ENCODE data around the gene SLC35F4.

DNA sequence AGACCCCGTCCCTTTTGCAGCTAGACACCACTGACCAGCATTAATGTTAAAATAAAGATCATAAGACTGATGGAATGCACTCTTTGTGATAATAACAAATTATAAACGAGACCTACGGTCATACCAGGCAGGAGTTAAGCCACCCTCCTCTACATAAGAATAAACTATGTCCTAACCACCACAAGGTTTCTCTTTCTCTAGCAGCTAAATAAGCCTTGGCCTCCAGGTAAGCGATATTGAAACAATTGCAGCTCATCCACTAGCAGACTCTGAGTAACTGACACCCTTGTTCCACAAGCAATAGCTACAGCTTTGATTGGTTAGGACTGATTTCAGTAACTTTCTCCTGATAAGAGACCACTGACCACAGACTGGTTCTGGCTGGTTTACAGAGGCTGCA is 228.0 kb downstream of the SLC35F4 start:
- TF ChIP-seq, protein P1, sequence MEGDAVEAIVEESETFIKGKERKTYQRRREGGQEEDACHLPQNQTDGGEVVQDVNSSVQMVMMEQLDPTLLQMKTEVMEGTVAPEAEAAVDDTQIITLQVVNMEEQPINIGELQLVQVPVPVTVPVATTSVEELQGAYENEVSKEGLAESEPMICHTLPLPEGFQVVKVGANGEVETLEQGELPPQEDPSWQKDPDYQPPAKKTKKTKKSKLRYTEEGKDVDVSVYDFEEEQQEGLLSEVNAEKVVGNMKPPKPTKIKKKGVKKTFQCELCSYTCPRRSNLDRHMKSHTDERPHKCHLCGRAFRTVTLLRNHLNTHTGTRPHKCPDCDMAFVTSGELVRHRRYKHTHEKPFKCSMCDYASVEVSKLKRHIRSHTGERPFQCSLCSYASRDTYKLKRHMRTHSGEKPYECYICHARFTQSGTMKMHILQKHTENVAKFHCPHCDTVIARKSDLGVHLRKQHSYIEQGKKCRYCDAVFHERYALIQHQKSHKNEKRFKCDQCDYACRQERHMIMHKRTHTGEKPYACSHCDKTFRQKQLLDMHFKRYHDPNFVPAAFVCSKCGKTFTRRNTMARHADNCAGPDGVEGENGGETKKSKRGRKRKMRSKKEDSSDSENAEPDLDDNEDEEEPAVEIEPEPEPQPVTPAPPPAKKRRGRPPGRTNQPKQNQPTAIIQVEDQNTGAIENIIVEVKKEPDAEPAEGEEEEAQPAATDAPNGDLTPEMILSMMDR (conservative IDR thresholded peaks at IDR 0.05; ENCODE audit: low read depth, low read length) = no peak
- TF ChIP-seq EZH2 (IDR thresholded peaks at IDR 0.05; ENCODE audit: low read length, unreplicated experiment) (no peak), EZH2phosphoT487 (IDR thresholded peaks at IDR 0.05; ENCODE audit: borderline replicate concordance, low read length) (no peak)
